ENCODE measurements around the gene MTARC1. TPM values are rescaled to one million over a fixed set of nuclear protein-coding genes. Genes with fewer than 3 reads are reported as not detected.

MTARC1 gene
- total RNA-seq, 1 donor from 2014 or later: 2.6 TPM

GRCh38 chr1:220811695-220812094, 25.0 kb downstream of the MTARC1 start:
- no peaks in the 10 kb centered on the region for H3K9me3 Mint-ChIP-seq (ENCODE audit: unreplicated experiment)

GRCh38 chr1:220812308-220812707, 25.6 kb downstream of the MTARC1 start:
- Mint-ChIP-seq H3K4me1 (ENCODE audit: unreplicated experiment) (peaks cover 3% of the 10 kb centered on the region), H3K27me3 (ENCODE audit: unreplicated experiment) (peaks cover 11% of the 10 kb centered on the region), H3K9me3 (ENCODE audit: unreplicated experiment) (no peaks in the 10 kb centered on the region), H3K27ac (ENCODE audit: unreplicated experiment) (no peak overlapping the region), H3K36me3 (ENCODE audit: low read depth, unreplicated experiment) (peaks cover 4% of the 10 kb centered on the region), H3K4me3 (ENCODE audit: unreplicated experiment) (no peak overlapping the region)
- no peak for DNase-seq (ENCODE audit: low spot score)
- TF ChIP-seq CTCF (IDR thresholded peaks at IDR 0.05; ENCODE audit: unreplicated experiment): no peak

More at GRCh38 chr1:220811695-220812094, 25.0 kb downstream of the MTARC1 start:
- no peak for TF ChIP-seq CTCF (IDR thresholded peaks at IDR 0.05; ENCODE audit: unreplicated experiment)
- Mint-ChIP-seq H3K27me3 (ENCODE audit: unreplicated experiment) (peaks cover 11% of the 10 kb centered on the region), H3K36me3 (ENCODE audit: low read depth, unreplicated experiment) (no peaks in the 10 kb centered on the region), H3K27ac (ENCODE audit: unreplicated experiment) (no peak overlapping the region), H3K4me3 (ENCODE audit: unreplicated experiment) (no peak overlapping the region), H3K4me1 (ENCODE audit: unreplicated experiment) (peaks cover 3% of the 10 kb centered on the region)
- DNase-seq (ENCODE audit: low spot score): no peak

GRCh38 chr1:220813013-220813412, 26.3 kb downstream of the MTARC1 start:
- Mint-ChIP-seq H3K4me3 (ENCODE audit: unreplicated experiment) (no peak overlapping the region), H3K9me3 (ENCODE audit: unreplicated experiment) (no peaks in the 10 kb centered on the region), H3K36me3 (ENCODE audit: low read depth, unreplicated experiment) (peaks cover 4% of the 10 kb centered on the region), H3K27ac (ENCODE audit: unreplicated experiment) (no peak overlapping the region), H3K4me1 (ENCODE audit: unreplicated experiment) (peaks cover 3% of the 10 kb centered on the region), H3K27me3 (ENCODE audit: unreplicated experiment) (peaks cover 9% of the 10 kb centered on the region)
- no peak for TF ChIP-seq CTCF (IDR thresholded peaks at IDR 0.05; ENCODE audit: unreplicated experiment)
- DNase-seq (ENCODE audit: low spot score): no peak

- no peak overlapping the region for H3K27ac Mint-ChIP-seq (ENCODE audit: unreplicated experiment)
- no peak for DNase-seq (ENCODE audit: low spot score)
- TF ChIP-seq CTCF (IDR thresholded peaks at IDR 0.05; ENCODE audit: unreplicated experiment): no peak
- no peaks in the 10 kb centered on the region for H3K9me3 Mint-ChIP-seq (ENCODE audit: unreplicated experiment)
- peaks cover 7% of the 10 kb centered on the region for H3K27me3 Mint-ChIP-seq (ENCODE audit: unreplicated experiment)
- H3K36me3 Mint-ChIP-seq (ENCODE audit: low read depth, unreplicated experiment): peaks cover 7% of the 10 kb centered on the region
- no peak overlapping the region for H3K4me3 Mint-ChIP-seq (ENCODE audit: unreplicated experiment)
- H3K4me1 Mint-ChIP-seq (ENCODE audit: unreplicated experiment): peaks cover 2% of the 10 kb centered on the region
Measured at GRCh38 chr1:220815409-220815808, 28.7 kb downstream of the MTARC1 start.

GRCh38 chr1:220817907-220818306, 31.2 kb downstream of the MTARC1 start:
- H3K27ac Mint-ChIP-seq (ENCODE audit: unreplicated experiment): no peak overlapping the region
- H3K4me3 Mint-ChIP-seq (ENCODE audit: unreplicated experiment): no peak overlapping the region
- H3K36me3 Mint-ChIP-seq (ENCODE audit: low read depth, unreplicated experiment): peaks cover 7% of the 10 kb centered on the region
- H3K4me1 Mint-ChIP-seq (ENCODE audit: unreplicated experiment): no peaks in the 10 kb centered on the region
- H3K9me3 Mint-ChIP-seq (ENCODE audit: unreplicated experiment): no peaks in the 10 kb centered on the region
- no peak for TF ChIP-seq CTCF (IDR thresholded peaks at IDR 0.05; ENCODE audit: unreplicated experiment)
- no peak for DNase-seq (ENCODE audit: low spot score)
- peaks cover 4% of the 10 kb centered on the region for H3K27me3 Mint-ChIP-seq (ENCODE audit: unreplicated experiment)
